ENCODE data around the gene SLC37A1. TPM values are rescaled to one million over a fixed set of nuclear protein-coding genes. Genes with fewer than 3 reads are reported as not detected.

SLC37A1 gene
- total and polyA plus RNA-seq, 2 donors: 5.7 to 7.9 TPM

DNA sequence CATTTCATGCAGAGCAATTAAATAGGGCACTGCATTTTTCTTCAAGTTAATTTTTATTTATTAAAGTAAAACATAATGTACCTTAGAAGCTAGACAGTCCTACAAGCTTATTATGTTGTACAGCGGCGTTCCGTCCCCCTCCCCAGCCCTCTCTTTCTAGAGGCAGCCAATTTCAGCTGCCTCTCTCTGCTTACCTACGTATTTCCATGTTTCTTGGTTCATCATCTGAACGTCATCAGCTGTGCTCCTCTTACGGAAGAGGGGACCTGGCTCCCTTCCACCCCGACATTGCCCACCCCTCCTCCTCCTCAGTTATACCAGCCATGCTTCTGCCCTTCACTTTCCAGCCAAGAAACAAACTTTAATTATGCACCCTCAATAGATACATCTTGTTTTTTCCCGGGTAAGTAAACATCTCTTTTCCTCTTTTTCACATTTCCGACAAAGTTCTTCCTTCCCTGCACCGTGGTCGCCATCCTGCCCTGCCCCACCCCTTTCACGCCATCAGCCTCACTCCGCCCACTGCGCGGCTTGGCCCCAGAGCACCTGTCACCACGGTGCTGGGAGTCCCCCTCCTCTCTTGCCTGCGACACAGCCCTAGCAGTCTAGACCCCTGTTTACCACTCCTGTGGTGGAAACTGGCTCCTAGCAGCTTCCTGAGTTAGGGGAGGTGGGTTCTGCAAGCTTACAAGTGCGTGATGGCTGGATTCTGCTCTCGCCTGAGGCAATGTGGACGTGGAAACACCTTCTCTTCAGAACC lies 57.9 kb downstream of the SLC37A1 start:
- WGBS: 81% methylated on average over 20 of the region's 20 CpGs
- peaks cover 3% of the 10 kb centered on the region for H3K36me3 ChIP-seq (ENCODE audit: insufficient read depth)
- DNase-seq (ENCODE audit: extremely low spot score): no peak

DNA sequence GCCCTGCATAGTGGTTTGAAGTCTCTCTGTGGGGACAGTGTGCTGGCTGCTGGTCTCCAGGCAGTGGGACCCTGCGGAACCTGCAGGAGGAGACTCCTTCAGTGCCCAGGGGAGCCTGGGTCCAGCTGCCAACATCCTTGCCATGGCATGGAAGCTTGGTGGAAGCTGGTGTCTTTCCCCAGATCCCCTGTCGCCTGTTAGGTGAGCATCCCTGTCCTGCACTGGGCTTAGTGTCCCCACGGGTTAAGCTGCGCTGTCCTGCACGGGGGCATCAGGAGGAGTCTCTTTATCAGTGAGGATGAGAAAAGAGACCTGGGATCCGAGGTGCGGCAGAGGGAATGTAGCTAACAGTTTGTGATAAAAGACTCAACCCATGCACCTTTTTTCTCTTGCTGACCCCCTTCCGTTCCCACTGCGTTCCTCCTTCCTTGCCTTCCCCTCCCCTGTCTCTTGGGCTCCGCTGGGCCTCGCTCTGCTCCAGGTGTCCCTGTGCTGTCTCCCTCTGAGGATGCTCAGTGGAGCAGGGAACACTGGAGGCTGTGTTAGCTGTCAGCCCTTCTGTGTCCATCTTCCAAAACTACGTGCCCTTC lies 59.3 kb downstream of the SLC37A1 start:
- DNase-seq (ENCODE audit: extremely low spot score): no peak
- 89% methylated on average over 12 of the region's 12 CpGs for WGBS
- peaks cover 3% of the 10 kb centered on the region for H3K36me3 ChIP-seq (ENCODE audit: insufficient read depth)
- H3K4me3 ChIP-seq (ENCODE audit: low read depth, low read length): no peak overlapping the region
- no peaks in the 10 kb centered on the region for H3K4me1 ChIP-seq (ENCODE audit: insufficient read depth)
- no peak overlapping the region for H3K27ac ChIP-seq (ENCODE audit: low read depth)

More for the DNA sequence above, 57.9 kb downstream of the SLC37A1 start:
- H3K4me1 ChIP-seq (ENCODE audit: insufficient read depth): no peaks in the 10 kb centered on the region
- no peak overlapping the region for H3K27ac ChIP-seq (ENCODE audit: low read depth)
- no peak overlapping the region for H3K4me3 ChIP-seq (ENCODE audit: low read depth, low read length)

DNA sequence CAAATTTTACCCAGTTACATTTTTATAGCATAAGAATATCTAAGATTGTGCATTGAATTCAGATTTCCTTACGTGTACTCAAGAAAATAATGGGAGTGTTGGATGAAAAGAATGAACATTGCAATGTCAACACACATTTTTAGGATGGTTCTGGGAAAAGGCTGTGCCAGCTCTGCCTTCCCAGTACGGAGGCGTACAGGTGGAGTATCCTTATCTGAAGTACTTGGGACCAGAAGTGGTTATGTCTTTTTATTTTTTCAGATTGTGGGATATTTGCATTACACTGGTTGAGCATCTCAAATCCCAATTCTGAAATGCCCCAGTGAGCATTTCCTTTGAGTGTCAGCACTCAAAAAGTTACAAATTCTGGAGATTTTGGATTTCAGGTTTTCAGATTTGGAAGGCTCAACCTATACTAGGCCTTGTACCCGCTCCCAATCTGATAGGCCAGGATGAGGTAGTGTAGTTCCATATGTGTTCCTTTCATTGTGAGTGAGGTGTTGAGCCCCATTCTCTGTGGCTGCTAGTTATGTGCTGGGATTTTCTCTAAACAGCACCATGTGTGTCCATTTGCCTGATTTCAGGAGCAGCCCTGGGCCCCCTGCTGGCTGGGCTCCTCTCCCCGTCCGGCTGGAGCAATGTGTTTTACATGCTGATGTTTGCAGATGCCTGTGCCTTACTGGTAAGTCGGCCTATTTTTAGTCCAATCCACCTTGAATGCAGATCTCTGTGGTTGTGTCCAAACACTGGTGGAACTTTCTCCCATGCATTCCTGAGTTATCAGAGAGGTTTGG lies 60.8 kb downstream of the SLC37A1 start:
- WGBS: 70% methylated on average over 7 of the region's 7 CpGs
- Histone ChIP-seq H3K36me3 (ENCODE audit: insufficient read depth) (no peaks in the 10 kb centered on the region), H3K4me1 (ENCODE audit: insufficient read depth) (no peaks in the 10 kb centered on the region), H3K27ac (ENCODE audit: low read depth) (no peak overlapping the region), H3K4me3 (ENCODE audit: low read depth, low read length) (no peak overlapping the region)
- DNase-seq (ENCODE audit: extremely low spot score): no peak

DNA sequence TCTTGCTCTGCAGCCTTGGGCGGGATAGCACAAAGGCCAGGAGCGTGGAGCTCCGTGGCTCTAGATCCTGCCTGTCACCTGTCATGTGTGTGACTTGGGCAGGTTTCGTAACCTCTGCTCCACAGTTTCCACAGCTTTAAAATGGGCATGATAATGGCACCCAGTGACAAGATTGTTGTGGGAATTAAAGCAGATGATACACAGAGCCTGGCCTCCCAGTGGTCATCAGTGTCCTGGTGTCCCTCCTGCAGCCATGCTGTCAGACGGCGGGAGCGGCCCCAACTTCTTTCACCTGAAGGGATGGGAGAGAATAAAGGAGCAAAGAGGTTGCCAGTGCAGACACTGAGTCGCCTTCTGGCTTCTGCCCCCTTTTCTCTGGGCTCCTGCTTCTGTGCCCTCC lies 61.5 kb downstream of the SLC37A1 start:
- Histone ChIP-seq H3K4me3 (ENCODE audit: low read depth, low read length) (no peak overlapping the region), H3K27ac (ENCODE audit: low read depth) (no peak overlapping the region), H3K4me1 (ENCODE audit: insufficient read depth) (no peaks in the 10 kb centered on the region), H3K36me3 (ENCODE audit: insufficient read depth) (no peaks in the 10 kb centered on the region)
- DNase-seq (ENCODE audit: extremely low spot score): no peak
- WGBS: 89% methylated on average over 8 of the region's 8 CpGs

DNA sequence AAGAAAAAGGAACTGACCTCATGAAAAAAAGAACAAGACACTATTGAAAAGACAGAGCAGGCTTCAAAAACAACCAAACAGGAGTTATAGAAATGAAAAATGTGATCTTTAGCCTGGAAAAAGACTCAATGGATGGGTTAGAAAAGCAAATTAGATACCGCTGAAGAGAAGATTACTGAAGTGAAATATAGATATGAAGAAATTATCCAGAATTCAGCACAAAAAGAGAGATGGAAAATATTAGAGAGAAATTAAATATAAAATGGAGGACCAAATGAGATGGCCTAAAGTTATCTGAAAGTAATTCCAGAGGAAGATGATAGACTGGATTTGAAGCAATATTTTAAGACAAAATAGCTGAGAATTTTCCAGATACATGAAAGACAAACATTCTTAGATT lies 63.0 kb downstream of the SLC37A1 start:
- Histone ChIP-seq H3K36me3 (ENCODE audit: insufficient read depth) (no peaks in the 10 kb centered on the region), H3K27ac (ENCODE audit: low read depth) (no peak overlapping the region), H3K4me3 (ENCODE audit: low read depth, low read length) (no peak overlapping the region), H3K4me1 (ENCODE audit: insufficient read depth) (no peaks in the 10 kb centered on the region)
- no peak for DNase-seq (ENCODE audit: extremely low spot score)
- WGBS: 99% methylated on average over 1 of the region's 1 CpG

DNA sequence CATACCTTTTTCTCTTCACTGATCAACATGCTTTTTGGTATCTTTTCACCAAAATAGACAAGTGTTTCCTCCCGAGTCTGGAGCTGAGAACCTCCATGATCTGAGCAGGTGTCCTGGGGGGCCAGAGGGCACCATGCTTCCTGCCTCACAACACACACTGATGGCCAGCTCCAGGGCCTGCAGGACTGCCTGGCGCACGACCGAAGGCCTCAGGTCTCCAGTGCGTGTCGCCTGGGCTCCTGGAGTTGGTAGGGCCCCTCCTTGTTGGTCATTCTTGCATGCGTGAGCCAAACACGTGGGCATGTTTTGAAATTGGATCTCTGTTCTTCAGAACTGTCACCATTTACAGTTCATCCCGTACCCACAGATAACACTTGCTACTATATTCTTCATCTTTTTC lies 64.4 kb downstream of the SLC37A1 start:
- H3K4me3 ChIP-seq (ENCODE audit: low read depth, low read length): no peak overlapping the region
- no peaks in the 10 kb centered on the region for H3K4me1 ChIP-seq (ENCODE audit: insufficient read depth)
- H3K27ac ChIP-seq (ENCODE audit: low read depth): no peak overlapping the region
- DNase-seq (ENCODE audit: extremely low spot score): no peak
- no peaks in the 10 kb centered on the region for H3K36me3 ChIP-seq (ENCODE audit: insufficient read depth)
- 93% methylated on average over 9 of the region's 9 CpGs for WGBS

DNA sequence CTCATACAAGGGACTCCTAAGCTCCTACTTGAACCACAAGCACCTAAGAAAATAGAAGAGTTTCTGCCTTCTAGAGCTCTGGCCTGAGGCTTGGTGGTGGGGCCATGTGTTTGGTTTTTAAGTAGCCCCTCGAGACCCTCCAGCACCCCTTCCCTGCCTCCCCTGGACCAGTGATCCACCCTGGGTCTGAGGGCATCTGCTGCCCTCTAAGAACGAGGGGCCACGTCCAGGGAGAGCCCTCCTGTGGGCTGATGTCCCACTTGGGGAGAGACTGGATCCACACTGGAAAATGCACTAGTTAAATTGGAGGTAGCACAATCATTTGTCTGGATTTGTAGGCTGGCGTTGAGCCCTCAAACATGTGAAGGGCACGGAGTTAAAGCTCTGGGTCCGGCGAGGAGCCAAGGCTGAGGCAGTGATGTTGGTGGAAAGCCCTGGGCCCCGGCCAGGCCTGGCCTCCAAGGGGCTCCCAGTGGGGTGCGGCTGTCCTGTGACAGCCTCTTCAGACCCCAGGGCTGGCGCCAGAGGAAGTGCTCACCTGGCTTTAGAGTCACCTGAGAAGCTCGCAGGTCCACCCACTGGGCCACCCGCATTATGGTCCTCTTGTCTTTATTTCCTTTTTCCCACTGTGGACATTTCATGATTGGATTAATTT lies 65.2 kb downstream of the SLC37A1 start:
- DNase-seq (ENCODE audit: extremely low spot score): no peak
- Histone ChIP-seq H3K36me3 (ENCODE audit: insufficient read depth) (no peaks in the 10 kb centered on the region), H3K27ac (ENCODE audit: low read depth) (no peak overlapping the region), H3K4me1 (ENCODE audit: insufficient read depth) (no peaks in the 10 kb centered on the region), H3K4me3 (ENCODE audit: low read depth, low read length) (no peak overlapping the region)
- 77% methylated on average over 12 of the region's 12 CpGs for WGBS

DNA sequence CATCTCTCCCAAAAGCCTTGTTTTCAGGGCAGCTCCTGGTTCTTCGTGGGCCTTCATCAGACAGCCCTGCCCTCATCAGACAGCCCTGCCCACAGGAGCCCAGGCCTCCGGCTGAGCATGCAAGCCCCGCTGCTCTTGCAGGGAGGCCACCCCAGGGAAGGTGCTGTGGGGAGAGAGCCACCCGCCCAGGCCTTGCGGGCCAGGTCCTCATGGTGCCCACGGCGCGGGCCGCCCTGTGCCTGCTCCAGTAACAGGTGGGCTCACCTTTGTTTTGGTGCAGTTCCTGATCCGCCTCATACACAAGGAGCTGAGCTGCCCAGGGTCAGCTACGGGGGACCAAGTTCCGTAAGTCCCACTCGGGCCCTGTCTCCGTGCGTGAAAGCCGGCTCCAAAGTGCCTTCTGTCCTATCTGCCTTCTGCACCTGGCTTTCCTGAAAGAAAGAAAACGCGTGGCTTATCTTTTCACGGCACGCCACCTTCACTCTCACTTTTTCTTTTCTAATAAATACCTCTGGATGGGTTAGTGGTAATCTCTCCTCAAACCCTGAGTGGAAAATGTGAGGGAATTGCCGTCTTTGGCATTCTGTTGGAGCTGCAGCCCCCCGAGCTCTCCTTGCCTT lies 65.9 kb downstream of the SLC37A1 start:
- no peak overlapping the region for H3K27ac ChIP-seq (ENCODE audit: low read depth)
- no peak for DNase-seq (ENCODE audit: extremely low spot score)
- H3K36me3 ChIP-seq (ENCODE audit: insufficient read depth): no peaks in the 10 kb centered on the region
- 87% methylated on average over 22 of the region's 22 CpGs for WGBS
- no peaks in the 10 kb centered on the region for H3K4me1 ChIP-seq (ENCODE audit: insufficient read depth)
- no peak overlapping the region for H3K4me3 ChIP-seq (ENCODE audit: low read depth, low read length)

DNA sequence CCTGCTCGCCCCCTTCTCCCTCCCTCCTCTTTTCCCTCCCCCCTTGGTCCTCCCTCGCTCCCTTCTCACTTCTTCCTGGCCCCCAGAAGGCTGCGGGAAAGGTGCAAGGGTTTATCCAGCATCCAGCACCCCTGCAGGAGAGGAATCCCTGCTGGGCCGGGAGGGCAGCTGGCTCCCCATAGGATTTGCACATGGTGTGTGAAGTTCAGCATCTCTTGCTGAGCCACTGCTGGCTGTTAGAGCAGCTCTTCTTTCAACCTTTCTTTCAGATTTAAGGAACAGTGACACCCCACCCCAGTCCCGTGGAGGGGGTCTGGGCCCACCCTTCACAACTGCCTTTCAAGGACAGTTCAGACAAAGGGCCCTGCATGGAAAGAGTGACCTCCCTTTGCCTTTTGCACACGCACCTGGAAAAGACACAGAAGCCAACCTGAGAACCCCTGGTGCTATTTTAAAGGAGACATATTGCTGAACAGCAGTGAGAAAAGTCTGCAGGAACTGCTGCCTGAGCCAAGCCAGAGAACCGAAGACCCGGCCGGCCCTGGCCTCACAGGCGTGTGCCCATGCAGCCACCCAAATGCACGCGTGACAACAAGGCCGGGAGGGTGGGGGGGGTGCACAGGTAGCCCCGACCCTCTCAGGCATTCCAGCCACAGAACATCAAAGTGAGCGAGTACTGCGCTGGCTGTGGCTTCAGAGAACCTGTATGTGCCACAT lies 66.6 kb downstream of the SLC37A1 start:
- no peak for DNase-seq (ENCODE audit: extremely low spot score)
- H3K4me1 ChIP-seq (ENCODE audit: insufficient read depth): no peaks in the 10 kb centered on the region
- no peak overlapping the region for H3K4me3 ChIP-seq (ENCODE audit: low read depth, low read length)
- H3K27ac ChIP-seq (ENCODE audit: low read depth): no peak overlapping the region
- WGBS: 88% methylated on average over 16 of the region's 16 CpGs
- H3K36me3 ChIP-seq (ENCODE audit: insufficient read depth): no peaks in the 10 kb centered on the region

DNA sequence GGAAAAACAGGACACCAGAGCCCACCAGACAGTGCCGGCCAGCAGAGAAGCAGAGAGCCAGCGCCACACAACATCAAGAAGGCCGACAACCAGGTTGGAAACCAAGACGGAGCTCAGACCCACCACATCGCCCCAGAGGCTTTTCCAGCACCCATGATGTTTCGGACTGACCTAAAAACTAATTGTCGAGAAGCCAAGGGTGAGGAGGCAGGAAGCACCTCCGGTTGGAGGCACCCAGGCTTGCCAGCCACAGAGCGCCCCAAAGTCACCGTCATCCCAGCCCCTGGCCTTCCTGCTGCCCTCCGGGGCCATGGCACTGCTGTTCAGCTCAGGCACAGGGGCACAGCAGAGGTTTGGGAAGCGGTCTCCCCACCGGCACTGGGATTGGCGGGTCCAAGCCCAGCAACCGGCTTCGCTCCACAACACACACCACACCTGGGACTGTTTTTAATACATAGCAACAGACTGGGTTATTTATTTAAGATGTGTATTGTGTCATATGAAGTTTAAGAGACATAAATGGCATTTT lies 67.2 kb downstream of the SLC37A1 start:
- H3K27ac ChIP-seq (ENCODE audit: low read depth): no peak overlapping the region
- whole genome bisulfite sequencing: 93% methylated on average over 16 of the region's 16 CpGs
- no peak overlapping the region for H3K4me3 ChIP-seq (ENCODE audit: low read depth, low read length)
- no peaks in the 10 kb centered on the region for H3K36me3 ChIP-seq (ENCODE audit: insufficient read depth)
- no peak for DNase-seq (ENCODE audit: extremely low spot score)
- no peaks in the 10 kb centered on the region for H3K4me1 ChIP-seq (ENCODE audit: insufficient read depth)

DNA sequence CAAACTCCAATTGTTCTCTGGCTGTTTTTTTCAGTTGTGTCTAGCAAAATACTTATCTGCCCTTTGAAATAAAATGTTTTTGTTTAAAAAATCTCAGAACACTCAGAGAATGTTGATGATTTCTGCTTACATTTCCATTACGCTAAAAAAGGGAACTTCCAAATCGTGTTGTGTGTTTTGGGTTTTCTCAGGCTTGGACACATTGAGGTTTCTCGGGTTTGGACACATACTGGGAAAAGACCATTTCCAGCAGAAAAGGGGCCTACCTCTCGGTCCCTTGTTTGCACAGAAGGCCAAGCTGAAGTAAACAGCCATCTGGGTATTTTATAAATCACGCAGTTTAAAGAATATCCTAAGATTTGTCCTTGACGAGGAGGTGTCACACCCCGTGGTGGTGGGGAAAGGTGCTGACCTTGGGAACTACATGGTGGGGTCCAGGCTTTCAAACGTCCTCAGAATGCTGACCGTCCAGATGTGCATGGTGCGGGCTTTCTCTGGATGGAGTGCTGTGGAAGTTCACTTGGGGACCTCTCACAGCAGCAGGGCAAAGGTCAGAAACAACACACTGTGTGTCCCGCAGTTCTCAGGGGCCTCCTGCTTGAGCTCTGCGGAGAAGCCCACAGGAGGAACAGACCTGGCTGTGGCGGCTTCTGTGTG lies 67.8 kb downstream of the SLC37A1 start:
- Histone ChIP-seq H3K4me1 (ENCODE audit: insufficient read depth) (no peaks in the 10 kb centered on the region), H3K27ac (ENCODE audit: low read depth) (no peak overlapping the region), H3K36me3 (ENCODE audit: insufficient read depth) (no peaks in the 10 kb centered on the region), H3K4me3 (ENCODE audit: low read depth, low read length) (no peak overlapping the region)
- 83% methylated on average over 13 of the region's 13 CpGs for WGBS
- no peak for DNase-seq (ENCODE audit: extremely low spot score)

DNA sequence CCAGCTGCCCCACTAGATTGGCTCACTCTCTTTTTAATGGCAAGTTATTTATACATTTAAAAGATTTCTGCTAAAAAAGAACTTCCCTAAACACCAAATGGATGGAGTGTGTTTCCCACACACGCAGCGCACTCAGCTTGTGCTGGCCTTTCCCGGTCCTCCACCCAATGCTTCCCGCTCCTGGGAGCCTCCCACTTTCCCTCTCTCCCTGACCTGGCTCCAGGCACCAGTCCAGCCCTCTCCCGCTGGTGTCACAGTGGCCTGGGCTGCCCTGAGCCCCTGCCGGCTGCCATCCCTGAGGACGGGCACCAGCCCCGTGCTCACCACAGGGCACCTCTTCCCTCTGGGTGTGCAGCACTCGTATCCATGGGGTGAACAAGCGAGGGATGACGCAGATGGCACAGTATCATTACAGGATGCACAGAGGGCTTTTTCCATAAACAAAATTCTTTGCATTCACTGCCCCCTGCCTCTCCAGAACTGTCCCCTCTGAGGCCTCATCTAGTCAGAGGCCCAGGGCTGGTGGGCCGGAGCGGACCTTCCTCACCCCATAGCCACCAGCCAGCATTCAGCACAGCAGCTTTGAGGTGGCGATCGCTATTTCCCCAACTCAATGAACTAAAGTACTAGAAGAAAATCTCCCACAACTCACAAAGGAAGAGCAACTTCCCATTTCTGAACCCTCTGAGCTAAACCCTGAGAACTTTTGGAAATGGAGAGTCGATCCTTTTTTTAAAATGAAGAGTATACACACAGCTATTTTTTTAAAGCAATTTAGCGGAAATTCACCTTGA lies 68.5 kb downstream of the SLC37A1 start:
- Histone ChIP-seq H3K27ac (ENCODE audit: low read depth) (no peak overlapping the region), H3K4me3 (ENCODE audit: low read depth, low read length) (no peak overlapping the region), H3K36me3 (ENCODE audit: insufficient read depth) (no peaks in the 10 kb centered on the region), H3K4me1 (ENCODE audit: insufficient read depth) (no peaks in the 10 kb centered on the region)
- 75% methylated on average over 17 of the region's 17 CpGs for WGBS
- DNase-seq (ENCODE audit: extremely low spot score): no peak

All from urinary bladder (tissue), 4 donors.